ENCODE results near the gene CRCP. TPM values are rescaled to one million over a fixed set of nuclear protein-coding genes. Genes with fewer than 3 reads are reported as not detected.

The CRCP gene
- total and polyA plus RNA-seq, 2 of the 13 experiments (the other 11 are each of a cell fraction or from before 2014, with no cell fraction given) = 22.7 to 31.0 TPM

- Histone ChIP-seq H3K27ac (ENCODE audit: extremely low read length, insufficient read depth, low read length) (no peak overlapping the region), H3K36me3 (replicated peaks in 1 of 2; ENCODE audit: control insufficient read depth in 1 of 2, insufficient read depth in 2 of 2, low read length in 2 of 2) (no peaks in the 10 kb centered on the region), H3K4me1 (ENCODE audit: insufficient read depth, low read length) (peaks cover 19% of the 10 kb centered on the region), H3K4me3 (replicated peaks in 1 of 3; ENCODE audit: insufficient read depth in 1 of 3, low read depth in 2 of 3, low read length in 3 of 3) (no peak overlapping the region), H3K79me2 (ENCODE audit: insufficient read depth, low read length) (no peaks in the 10 kb centered on the region), H4K20me1 (ENCODE audit: insufficient read depth, low read length) (no peaks in the 10 kb centered on the region), H3K9me3 (ENCODE audit: low read length) (no peaks in the 10 kb centered on the region), H3K9ac (ENCODE audit: insufficient read depth, low read depth, low read length) (no peak overlapping the region), H3K4me2 (ENCODE audit: low read depth, low read length) (no peak overlapping the region), H3K27me3 (ENCODE audit: control insufficient read depth in 1 of 2, insufficient read depth in 2 of 2, low read length in 2 of 2) (peaks cover 0 to 2% of the 10 kb centered on the region in 2 experiments; a peak in 1 of 5 replicates), H2AFZ (ENCODE audit: low read length) (no peak overlapping the region)
- no peak for TF ChIP-seq JARID2 (CRISPR knock-in tag; IDR thresholded peaks at IDR 0.05; ENCODE audit: insufficient replicate concordance)
- TF ChIP-seq ZNF121 (CRISPR knock-in tag; IDR thresholded peaks at IDR 0.05) = peak; percentile 38; the same call in 1 of the 2 replicates
- no peak for TF ChIP-seq ZNF260 (CRISPR knock-in tag; IDR thresholded peaks at IDR 0.05; ENCODE audit: borderline replicate concordance, low read depth)
- TF ChIP-seq RAD51 (IDR thresholded peaks at IDR 0.05; ENCODE audit: borderline replicate concordance) = peak; percentile 82
- no peak for TF ChIP-seq ZFP1 (CRISPR knock-in tag; IDR thresholded peaks at IDR 0.05)
- TF ChIP-seq ZNF704 (CRISPR knock-in tag; IDR thresholded peaks at IDR 0.05; ENCODE audit: borderline replicate concordance) = no peak
- peak; percentile 81 for TF ChIP-seq USF2 (IDR thresholded peaks at IDR 0.05; ENCODE audit: low read depth, low read length)
- TF ChIP-seq USF2 (CRISPR knock-in tag; IDR thresholded peaks at IDR 0.05; ENCODE audit: borderline replicate concordance) = no peak; the same call in 1 of the 2 replicates
- DNase-seq (ENCODE audit: low spot score) = no peak
- no TSS peak for BruUV-seq (replicated peaks)
- POLR2A ChIA-PET = no interaction called here
- WGBS (ENCODE audit: low lambda C conversion rate) = 33% methylated on average over 1 of the region's 2 CpGs
- intact Hi-C loops (cut with micrococcal nuclease; ENCODE audit: unreplicated experiment) (no loop called here), in situ Hi-C loops (cut with HindIII; ENCODE audit: extremely low pct_ligation_motif_present, low pct_unique_long_range_greater_than_20kb) (no loop called here)
- no peak for FAIRE-seq
- ATAC-seq = no peak
- CTCF ChIA-PET (ENCODE audit: low intra/inter-chr PET ratio, low total read pairs) = no interaction called here
These were observed 63.6 kb downstream of the CRCP start for GRCh38 chr7:66178258-66178657.

Data from HepG2 (cell line).